Measurements from ENCODE around the gene NTRK3. TPM values are rescaled to one million over a fixed set of nuclear protein-coding genes. Genes with fewer than 3 reads are reported as not detected.

Gene NTRK3
- total and polyA plus RNA-seq, 8 donors, result 4.1 to 9.8 (median 7.4) TPM

DNA sequence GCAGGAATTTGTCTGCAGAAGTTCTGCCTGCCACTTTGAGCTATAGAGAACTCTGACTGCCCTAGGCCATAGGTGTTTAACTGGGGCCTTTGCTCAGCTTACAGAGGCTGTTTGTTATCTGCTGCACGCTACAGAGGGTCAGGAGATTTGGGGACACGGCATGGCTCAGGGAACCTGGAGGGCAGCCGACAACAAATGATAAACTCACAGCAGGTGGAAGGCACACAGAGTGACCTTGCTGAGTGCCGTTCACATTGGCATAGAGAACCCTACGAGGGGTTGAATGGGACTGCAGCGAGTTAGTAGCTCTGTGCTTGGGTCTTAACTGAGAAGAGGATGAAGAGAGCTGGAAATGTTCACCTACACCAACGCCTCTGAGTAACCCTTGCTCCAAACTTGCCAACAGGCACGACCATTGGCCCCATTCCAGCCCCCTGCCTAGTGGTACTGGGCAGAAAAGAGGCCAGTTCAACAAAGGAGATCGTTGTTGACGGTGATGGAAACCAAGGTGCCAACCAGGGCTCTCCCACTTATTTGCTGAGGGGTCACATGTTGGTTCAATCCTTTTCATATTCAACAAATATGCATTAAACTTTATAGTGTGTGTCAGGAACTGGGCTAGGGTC lies 301.1 kb downstream of the NTRK3 start:
- Histone ChIP-seq H3K36me3 (no peaks in the 10 kb centered on the region), H3K27ac (no peak overlapping the region), H3K4me1 (no peaks in the 10 kb centered on the region), H3K4me3 (no peak overlapping the region), H3K9me3 (no peaks in the 10 kb centered on the region), H3K27me3 (peaks cover 0 to 11% of the 10 kb centered on the region in 2 donors)
- TF ChIP-seq, protein P1, sequence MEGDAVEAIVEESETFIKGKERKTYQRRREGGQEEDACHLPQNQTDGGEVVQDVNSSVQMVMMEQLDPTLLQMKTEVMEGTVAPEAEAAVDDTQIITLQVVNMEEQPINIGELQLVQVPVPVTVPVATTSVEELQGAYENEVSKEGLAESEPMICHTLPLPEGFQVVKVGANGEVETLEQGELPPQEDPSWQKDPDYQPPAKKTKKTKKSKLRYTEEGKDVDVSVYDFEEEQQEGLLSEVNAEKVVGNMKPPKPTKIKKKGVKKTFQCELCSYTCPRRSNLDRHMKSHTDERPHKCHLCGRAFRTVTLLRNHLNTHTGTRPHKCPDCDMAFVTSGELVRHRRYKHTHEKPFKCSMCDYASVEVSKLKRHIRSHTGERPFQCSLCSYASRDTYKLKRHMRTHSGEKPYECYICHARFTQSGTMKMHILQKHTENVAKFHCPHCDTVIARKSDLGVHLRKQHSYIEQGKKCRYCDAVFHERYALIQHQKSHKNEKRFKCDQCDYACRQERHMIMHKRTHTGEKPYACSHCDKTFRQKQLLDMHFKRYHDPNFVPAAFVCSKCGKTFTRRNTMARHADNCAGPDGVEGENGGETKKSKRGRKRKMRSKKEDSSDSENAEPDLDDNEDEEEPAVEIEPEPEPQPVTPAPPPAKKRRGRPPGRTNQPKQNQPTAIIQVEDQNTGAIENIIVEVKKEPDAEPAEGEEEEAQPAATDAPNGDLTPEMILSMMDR (IDR thresholded peaks at IDR 0.05), result no peak
- DNase-seq (no peak), ATAC-seq (no peak)
- intact Hi-C loops (cut with DNase I), result no loop called here

DNA sequence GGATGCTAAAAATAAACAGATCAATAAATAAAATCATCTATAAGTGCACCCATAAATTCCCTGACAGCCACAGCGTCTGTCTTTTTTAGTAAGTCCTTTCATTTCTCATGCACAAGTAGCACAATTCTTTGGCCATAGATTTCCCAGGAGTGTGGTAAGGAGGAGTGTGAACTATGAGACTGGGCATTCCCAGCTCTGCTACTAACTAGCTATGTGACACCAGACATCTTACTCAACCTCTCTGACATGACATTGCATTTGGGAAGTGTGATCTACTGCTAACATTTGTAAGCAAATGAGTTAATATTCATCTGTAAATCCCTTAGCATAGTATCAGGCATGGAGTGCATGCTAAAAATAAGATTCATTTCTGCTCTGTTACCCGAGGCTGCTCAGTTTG lies 301.7 kb downstream of the NTRK3 start:
- no peaks in the 10 kb centered on the region for H3K4me1 ChIP-seq
- H3K9me3 ChIP-seq, result no peaks in the 10 kb centered on the region
- intact Hi-C loops (cut with DNase I), result no loop called here
- DNase-seq, result peak in 1 of 4 donors; percentile 20
- no peak overlapping the region for H3K27ac ChIP-seq
- H3K36me3 ChIP-seq, result no peaks in the 10 kb centered on the region
- no peak overlapping the region for H3K4me3 ChIP-seq
- H3K27me3 ChIP-seq, result peaks cover 0 to 11% of the 10 kb centered on the region in 2 donors
- ATAC-seq, result no peak
- TF ChIP-seq, protein P1 (IDR thresholded peaks at IDR 0.05), result no peak

DNA sequence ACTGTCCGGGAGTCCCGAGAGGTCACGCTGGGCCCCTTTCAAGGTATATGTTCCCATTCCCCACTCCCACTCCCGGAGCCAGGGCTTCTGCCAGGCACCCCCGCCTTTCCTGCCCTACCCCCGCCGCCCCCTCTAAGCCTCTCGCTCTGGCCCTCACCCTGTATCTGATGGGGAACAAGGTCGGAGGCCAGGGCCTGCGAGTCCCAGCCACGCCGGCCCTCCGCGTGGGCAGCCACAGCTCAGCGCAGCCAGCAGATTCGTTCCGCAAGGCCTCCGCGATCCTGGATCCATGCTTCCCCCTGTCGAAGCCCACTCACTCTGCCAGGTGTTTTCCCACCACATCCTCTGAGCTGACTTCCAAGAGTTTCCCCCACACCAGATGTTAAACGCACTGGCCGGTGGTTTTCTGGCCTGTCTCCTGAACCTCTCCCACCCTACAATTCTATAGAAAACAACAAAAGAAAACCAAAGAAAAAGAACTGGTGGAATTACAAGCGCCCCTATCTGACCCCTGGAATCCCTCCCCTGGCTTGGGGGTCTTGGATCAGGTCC lies 303.7 kb downstream of the NTRK3 start:
- no peaks in the 10 kb centered on the region for H3K27me3 ChIP-seq
- H3K36me3 ChIP-seq, result no peaks in the 10 kb centered on the region
- no peaks in the 10 kb centered on the region for H3K4me1 ChIP-seq
- intact Hi-C loops (cut with DNase I), result no loop called here
- H3K27ac ChIP-seq, result no peak overlapping the region
- ATAC-seq (no peak), DNase-seq (no peak)
- TF ChIP-seq, protein P1 (IDR thresholded peaks at IDR 0.05), result no peak
- no peaks in the 10 kb centered on the region for H3K9me3 ChIP-seq
- no peak overlapping the region for H3K4me3 ChIP-seq

DNA sequence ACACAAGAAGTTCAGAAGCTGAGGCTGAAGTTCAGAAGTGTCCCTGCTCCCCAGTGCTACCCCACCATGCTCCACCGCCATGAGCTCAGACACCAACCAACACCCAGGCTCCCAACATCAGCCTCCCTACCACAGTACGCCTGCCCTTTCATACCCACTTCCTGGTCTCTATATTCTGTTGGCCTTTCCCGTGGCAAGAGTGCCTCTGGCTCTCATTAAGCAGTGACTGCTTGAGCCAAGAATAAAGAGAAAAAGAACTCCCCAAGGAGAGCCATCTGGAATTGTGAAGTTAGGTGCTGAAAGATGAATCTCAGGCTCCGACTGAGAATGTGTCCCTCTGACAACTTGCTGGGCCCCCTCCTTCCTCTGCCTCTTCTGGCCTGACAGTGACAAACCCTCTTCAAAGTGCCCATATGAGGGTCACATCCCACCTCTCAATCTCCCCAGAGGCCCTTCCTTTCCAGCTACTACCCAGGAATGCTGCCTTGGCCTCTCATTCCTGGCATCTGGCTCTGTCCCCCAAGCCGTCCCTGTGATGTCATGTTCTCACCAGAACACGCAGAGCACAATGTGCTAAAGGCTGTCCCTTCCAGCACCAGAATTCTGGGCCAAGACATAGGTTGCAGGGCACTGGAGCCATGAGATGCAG lies 306.8 kb downstream of the NTRK3 start:
- ATAC-seq (no peak), DNase-seq (peak in 2 of 4 donors; percentile 32 to 42)
- H3K4me3 ChIP-seq, result no peak overlapping the region
- no peaks in the 10 kb centered on the region for H3K4me1 ChIP-seq
- H3K36me3 ChIP-seq, result no peaks in the 10 kb centered on the region
- intact Hi-C loops (cut with DNase I), result no loop called here
- no peaks in the 10 kb centered on the region for H3K27me3 ChIP-seq
- H3K9me3 ChIP-seq, result no peaks in the 10 kb centered on the region
- TF ChIP-seq, protein P1 (IDR thresholded peaks at IDR 0.05), result no peak
- no peak overlapping the region for H3K27ac ChIP-seq

DNA sequence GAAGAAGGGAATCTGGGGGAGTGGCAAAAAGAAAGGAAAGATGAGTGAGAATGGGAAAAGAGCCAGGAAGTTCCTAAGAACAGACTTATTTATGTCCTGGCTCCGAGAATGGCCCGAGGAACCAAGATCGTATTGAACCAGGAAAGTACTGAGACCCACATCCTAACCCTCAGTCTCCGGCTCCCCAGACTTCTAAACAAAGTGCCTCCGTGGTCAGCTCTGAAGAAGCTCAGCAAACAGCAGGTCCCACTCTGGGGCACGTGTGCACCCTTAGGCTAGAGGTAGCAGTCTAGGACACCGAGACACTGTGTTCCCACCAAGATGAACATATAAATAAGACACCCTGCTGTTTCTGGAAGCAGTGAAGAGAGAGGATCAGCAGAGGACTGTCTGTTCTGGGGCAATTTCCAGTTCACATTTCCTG lies 307.4 kb downstream of the NTRK3 start:
- no peaks in the 10 kb centered on the region for H3K36me3 ChIP-seq
- TF ChIP-seq, protein P1 (IDR thresholded peaks at IDR 0.05), result no peak
- no peaks in the 10 kb centered on the region for H3K27me3 ChIP-seq
- H3K4me3 ChIP-seq, result no peak overlapping the region
- no peak overlapping the region for H3K27ac ChIP-seq
- no peaks in the 10 kb centered on the region for H3K4me1 ChIP-seq
- no peak for ATAC-seq
- H3K9me3 ChIP-seq, result no peaks in the 10 kb centered on the region
- DNase-seq, result peak in 2 of 4 donors; percentile 19 to 28
- intact Hi-C loops (cut with DNase I), result no loop called here
